ENCODE results near the gene STON1.

The STON1 gene

DNA sequence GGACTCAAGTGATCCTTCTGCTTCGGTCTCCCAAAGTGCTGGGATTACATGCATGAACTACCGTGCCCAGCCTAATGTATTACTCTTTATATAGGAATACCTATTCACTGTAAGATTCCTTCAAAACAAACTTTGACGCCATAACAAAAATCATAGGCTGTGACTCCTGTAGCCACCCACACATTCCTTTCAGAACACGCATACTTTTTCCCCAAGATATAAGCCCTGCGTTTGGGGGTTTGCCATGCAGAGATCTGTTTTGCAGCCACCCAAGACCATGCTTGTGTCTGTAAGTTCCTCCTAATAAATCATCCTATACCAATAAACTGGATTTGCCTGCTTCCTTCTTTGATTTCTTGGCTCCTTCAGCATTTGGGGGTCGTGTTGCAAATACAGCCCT, 46.0 kb upstream of the STON1 start:
- TF ChIP-seq RAD21 (IDR thresholded peaks at IDR 0.05; ENCODE audit: low read depth): no peak
- TF ChIP-seq ZBTB7A (IDR thresholded peaks at IDR 0.05; ENCODE audit: low read depth): no peak
- TF ChIP-seq EP300 (IDR thresholded peaks at IDR 0.05; ENCODE audit: borderline replicate concordance): no peak
- no peak for TF ChIP-seq FOXM1 (IDR thresholded peaks at IDR 0.05; ENCODE audit: borderline replicate concordance, low read depth)
- no peak for TF ChIP-seq YY1 (IDR thresholded peaks at IDR 0.05; ENCODE audit: low read depth)
- TF ChIP-seq CEBPB (IDR thresholded peaks at IDR 0.05): no peak

DNA sequence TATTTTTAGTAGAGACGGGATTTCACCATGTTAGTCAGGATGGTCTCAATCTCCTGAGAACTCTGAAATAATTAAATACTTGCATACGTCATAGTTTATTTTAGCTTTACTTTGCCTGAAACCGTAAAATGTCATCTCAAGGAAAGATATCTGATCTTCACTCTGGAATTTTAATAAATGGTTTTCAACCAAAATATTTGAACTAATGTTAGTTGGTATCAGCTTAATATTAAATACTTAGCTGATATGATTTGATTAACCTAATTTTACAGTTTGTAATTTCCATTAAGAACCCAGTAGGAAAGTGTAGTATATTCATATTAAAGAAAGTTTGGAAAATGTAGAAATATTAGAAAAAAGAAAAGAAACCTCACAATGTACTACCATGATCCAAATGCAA, 41.4 kb upstream of the STON1 start:
- TF ChIP-seq, protein P1, sequence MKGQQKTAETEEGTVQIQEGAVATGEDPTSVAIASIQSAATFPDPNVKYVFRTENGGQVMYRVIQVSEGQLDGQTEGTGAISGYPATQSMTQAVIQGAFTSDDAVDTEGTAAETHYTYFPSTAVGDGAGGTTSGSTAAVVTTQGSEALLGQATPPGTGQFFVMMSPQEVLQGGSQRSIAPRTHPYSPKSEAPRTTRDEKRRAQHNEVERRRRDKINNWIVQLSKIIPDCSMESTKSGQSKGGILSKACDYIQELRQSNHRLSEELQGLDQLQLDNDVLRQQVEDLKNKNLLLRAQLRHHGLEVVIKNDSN (IDR thresholded peaks at IDR 0.05): no peak
- TF ChIP-seq, protein P2, sequence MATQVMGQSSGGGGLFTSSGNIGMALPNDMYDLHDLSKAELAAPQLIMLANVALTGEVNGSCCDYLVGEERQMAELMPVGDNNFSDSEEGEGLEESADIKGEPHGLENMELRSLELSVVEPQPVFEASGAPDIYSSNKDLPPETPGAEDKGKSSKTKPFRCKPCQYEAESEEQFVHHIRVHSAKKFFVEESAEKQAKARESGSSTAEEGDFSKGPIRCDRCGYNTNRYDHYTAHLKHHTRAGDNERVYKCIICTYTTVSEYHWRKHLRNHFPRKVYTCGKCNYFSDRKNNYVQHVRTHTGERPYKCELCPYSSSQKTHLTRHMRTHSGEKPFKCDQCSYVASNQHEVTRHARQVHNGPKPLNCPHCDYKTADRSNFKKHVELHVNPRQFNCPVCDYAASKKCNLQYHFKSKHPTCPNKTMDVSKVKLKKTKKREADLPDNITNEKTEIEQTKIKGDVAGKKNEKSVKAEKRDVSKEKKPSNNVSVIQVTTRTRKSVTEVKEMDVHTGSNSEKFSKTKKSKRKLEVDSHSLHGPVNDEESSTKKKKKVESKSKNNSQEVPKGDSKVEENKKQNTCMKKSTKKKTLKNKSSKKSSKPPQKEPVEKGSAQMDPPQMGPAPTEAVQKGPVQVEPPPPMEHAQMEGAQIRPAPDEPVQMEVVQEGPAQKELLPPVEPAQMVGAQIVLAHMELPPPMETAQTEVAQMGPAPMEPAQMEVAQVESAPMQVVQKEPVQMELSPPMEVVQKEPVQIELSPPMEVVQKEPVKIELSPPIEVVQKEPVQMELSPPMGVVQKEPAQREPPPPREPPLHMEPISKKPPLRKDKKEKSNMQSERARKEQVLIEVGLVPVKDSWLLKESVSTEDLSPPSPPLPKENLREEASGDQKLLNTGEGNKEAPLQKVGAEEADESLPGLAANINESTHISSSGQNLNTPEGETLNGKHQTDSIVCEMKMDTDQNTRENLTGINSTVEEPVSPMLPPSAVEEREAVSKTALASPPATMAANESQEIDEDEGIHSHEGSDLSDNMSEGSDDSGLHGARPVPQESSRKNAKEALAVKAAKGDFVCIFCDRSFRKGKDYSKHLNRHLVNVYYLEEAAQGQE (IDR thresholded peaks at IDR 0.05; ENCODE audit: low read depth): no peak
- TF ChIP-seq ZBTB7A (IDR thresholded peaks at IDR 0.05; ENCODE audit: low read depth) (no peak), CREB1 (IDR thresholded peaks at IDR 0.05; ENCODE audit: low read depth) (no peak), MAX (IDR thresholded peaks at IDR 0.05) (no peak), FOXM1 (IDR thresholded peaks at IDR 0.05; ENCODE audit: borderline replicate concordance, low read depth) (no peak), EGR1 (IDR thresholded peaks at IDR 0.05) (no peak), YY1 (IDR thresholded peaks at IDR 0.05; ENCODE audit: low read depth) (no peak), CEBPB (IDR thresholded peaks at IDR 0.05) (no peak), NFIC (IDR thresholded peaks at IDR 0.05) (no peak), EP300 (IDR thresholded peaks at IDR 0.05; ENCODE audit: borderline replicate concordance) (no peak), TAF1 (IDR thresholded peaks at IDR 0.05; ENCODE audit: low read depth) (no peak), TEAD4 (IDR thresholded peaks at IDR 0.05) (no peak), TCF12 (IDR thresholded peaks at IDR 0.05; ENCODE audit: low read depth) (no peak), RAD21 (IDR thresholded peaks at IDR 0.05; ENCODE audit: low read depth) (no peak)

DNA sequence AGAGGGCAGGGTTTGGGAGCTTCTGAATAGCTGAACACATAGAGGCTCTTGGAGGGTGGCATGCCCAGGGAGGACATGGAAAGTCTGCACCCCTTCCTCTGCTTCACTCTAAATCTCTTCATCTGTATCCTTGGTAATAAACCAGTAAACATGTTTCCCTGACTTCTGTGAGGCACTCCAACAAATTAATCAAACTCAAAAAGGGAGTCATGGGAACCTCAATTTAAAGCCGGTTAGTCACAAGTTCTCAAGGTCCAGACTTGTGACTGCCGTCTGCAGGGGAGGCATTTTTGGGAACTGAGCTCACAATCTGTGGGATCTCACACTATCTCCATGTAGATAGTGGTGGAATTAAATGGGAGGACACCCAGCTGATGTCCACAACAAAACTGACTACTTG, 33.1 kb upstream of the STON1 start:
- no peak for TF ChIP-seq CEBPB (IDR thresholded peaks at IDR 0.05)
- no peak for TF ChIP-seq MAX (IDR thresholded peaks at IDR 0.05)
- TF ChIP-seq CREB1 (IDR thresholded peaks at IDR 0.05; ENCODE audit: low read depth): no peak
- no peak for TF ChIP-seq TEAD4 (IDR thresholded peaks at IDR 0.05)
- TF ChIP-seq TAF1 (IDR thresholded peaks at IDR 0.05; ENCODE audit: low read depth): no peak
- TF ChIP-seq YY1 (IDR thresholded peaks at IDR 0.05; ENCODE audit: low read depth): no peak
- no peak for TF ChIP-seq ZBTB7A (IDR thresholded peaks at IDR 0.05; ENCODE audit: low read depth)
- no peak for TF ChIP-seq EP300 (IDR thresholded peaks at IDR 0.05; ENCODE audit: borderline replicate concordance)
- TF ChIP-seq NFIC (IDR thresholded peaks at IDR 0.05): no peak
- TF ChIP-seq, protein P1 (IDR thresholded peaks at IDR 0.05): no peak
- no peak for TF ChIP-seq RAD21 (IDR thresholded peaks at IDR 0.05; ENCODE audit: low read depth)
- TF ChIP-seq TCF12 (IDR thresholded peaks at IDR 0.05; ENCODE audit: low read depth): no peak

- no peak for TF ChIP-seq NFIC (IDR thresholded peaks at IDR 0.05)
- TF ChIP-seq, protein P2 (IDR thresholded peaks at IDR 0.05; ENCODE audit: low read depth): no peak
- no peak for TF ChIP-seq TEAD4 (IDR thresholded peaks at IDR 0.05)
- TF ChIP-seq RAD21 (IDR thresholded peaks at IDR 0.05; ENCODE audit: low read depth): no peak
- TF ChIP-seq FOXM1 (IDR thresholded peaks at IDR 0.05; ENCODE audit: borderline replicate concordance, low read depth): no peak
- no peak for TF ChIP-seq MAX (IDR thresholded peaks at IDR 0.05)
- no peak for TF ChIP-seq TCF12 (IDR thresholded peaks at IDR 0.05; ENCODE audit: low read depth)
- no peak for TF ChIP-seq ZBTB7A (IDR thresholded peaks at IDR 0.05; ENCODE audit: low read depth)
- TF ChIP-seq EP300 (IDR thresholded peaks at IDR 0.05; ENCODE audit: borderline replicate concordance): no peak
- TF ChIP-seq TAF1 (IDR thresholded peaks at IDR 0.05; ENCODE audit: low read depth): no peak
- no peak for TF ChIP-seq CREB1 (IDR thresholded peaks at IDR 0.05; ENCODE audit: low read depth)
- no peak for TF ChIP-seq EGR1 (IDR thresholded peaks at IDR 0.05)
- TF ChIP-seq CEBPB (IDR thresholded peaks at IDR 0.05): no peak
- no peak for TF ChIP-seq YY1 (IDR thresholded peaks at IDR 0.05; ENCODE audit: low read depth)
- TF ChIP-seq, protein P1 (IDR thresholded peaks at IDR 0.05): no peak
These were observed 25.2 kb upstream of the STON1 start for GRCh38 chr2:48504647-48505327.

GRCh38 chr2:48507111-48507510, 22.8 kb upstream of the STON1 start:
- TF ChIP-seq MAX (IDR thresholded peaks at IDR 0.05) (no peak), FOXM1 (IDR thresholded peaks at IDR 0.05; ENCODE audit: borderline replicate concordance, low read depth) (no peak), CEBPB (IDR thresholded peaks at IDR 0.05) (no peak), RAD21 (IDR thresholded peaks at IDR 0.05; ENCODE audit: low read depth) (no peak), EP300 (IDR thresholded peaks at IDR 0.05; ENCODE audit: borderline replicate concordance) (no peak), TEAD4 (IDR thresholded peaks at IDR 0.05) (no peak), YY1 (IDR thresholded peaks at IDR 0.05; ENCODE audit: low read depth) (no peak), ZBTB7A (IDR thresholded peaks at IDR 0.05; ENCODE audit: low read depth) (no peak), EGR1 (IDR thresholded peaks at IDR 0.05) (no peak), TAF1 (IDR thresholded peaks at IDR 0.05; ENCODE audit: low read depth) (no peak), CREB1 (IDR thresholded peaks at IDR 0.05; ENCODE audit: low read depth) (no peak), NFIC (IDR thresholded peaks at IDR 0.05) (no peak), TCF12 (IDR thresholded peaks at IDR 0.05; ENCODE audit: low read depth) (no peak)
- TF ChIP-seq, protein P1 (IDR thresholded peaks at IDR 0.05): no peak
- TF ChIP-seq, protein P2 (IDR thresholded peaks at IDR 0.05; ENCODE audit: low read depth): no peak
